Right lobe of liver (tissue), 4 donors: Measurements from ENCODE around the gene TOR1AIP1.

ENCODE experiments used
- CTCF ChIP-seq, 4 donors: fragments of 200-600 bp in 3 of 4; fragments of 450-650 bp in 1 of 4; IDR thresholded peaks; one replicate each; pipeline versions ENCODE4 v1.5.1 to v1.8.0; 2016 to 2022; ENCODE audit warnings: antibody characterized with exemption in 4 of 4, mild to moderate bottlenecking in 2 of 4
- POLR2A ChIP-seq: fragments of 450-650 bp; IDR thresholded peaks from one replicate; pipeline ENCODE4 v1.6.1; 2017; ENCODE audit warnings: antibody characterized with exemption, mild to moderate bottlenecking
- donor health status: DM: no; HTN: no; CAD: no.
- donor health status: DM: no; HTN: no; CAD: no.
- donor health status: DM: no; HTN: yes; CAD: no.

DNA sequence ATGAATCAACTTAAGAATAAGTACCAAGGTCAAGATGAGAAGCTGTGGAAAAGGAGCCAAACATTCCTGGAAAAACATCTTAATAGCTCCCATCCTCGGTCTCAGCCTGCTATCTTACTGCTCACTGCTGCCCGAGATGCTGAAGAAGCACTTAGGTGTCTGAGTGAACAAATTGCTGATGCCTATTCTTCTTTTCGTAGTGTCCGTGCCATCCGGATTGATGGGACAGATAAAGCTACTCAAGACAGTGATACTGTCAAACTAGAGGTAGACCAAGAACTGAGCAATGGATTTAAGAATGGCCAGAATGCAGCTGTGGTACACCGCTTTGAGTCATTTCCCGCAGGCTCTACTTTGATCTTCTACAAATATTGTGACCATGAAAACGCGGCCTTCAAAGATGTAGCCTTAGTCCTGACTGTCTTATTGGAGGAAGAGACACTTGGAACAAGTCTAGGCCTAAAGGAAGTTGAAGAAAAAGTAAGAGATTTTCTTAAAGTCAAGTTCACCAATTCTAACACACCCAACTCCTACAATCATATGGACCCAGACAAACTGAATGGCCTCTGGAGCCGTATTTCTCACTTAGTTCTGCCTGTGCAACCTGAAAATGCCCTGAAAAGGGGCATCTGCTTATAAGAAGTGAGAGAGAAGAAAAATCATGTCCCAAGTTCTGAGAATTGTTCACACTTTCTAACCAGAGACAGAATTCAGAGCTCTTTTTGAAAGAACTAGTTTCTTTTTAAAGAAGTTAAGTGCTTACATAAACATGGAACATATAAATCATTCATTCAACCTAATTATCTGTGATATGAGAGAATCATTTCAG lies 35.7 kb downstream of the TOR1AIP1 start:
- TF ChIP-seq CTCF (IDR thresholded peaks at IDR 0.05) (no peak), POLR2A (no peak)
